Colonic mucosa (tissue), 4 donors: Measurements from ENCODE around the gene SLC22A12. TPM values are rescaled to one million over a fixed set of nuclear protein-coding genes. Genes with fewer than 3 reads are reported as not detected.
A peak's percentile ranks its signal among the peaks of the same experiment; 100 is the strongest.

ENCODE experiments used
- DNase-seq: peaks from one replicate; pipeline ENCODE4 v3.0.0-alpha.2; 2020
- H3K27ac ChIP-seq: fragments of 200-600 bp; one replicate; pipeline ENCODE4 v1.8.0; 2021
- H3K27me3 ChIP-seq: fragments of 200-600 bp; one replicate; pipeline ENCODE4 v1.8.0; 2021
- H3K36me3 ChIP-seq: fragments of 200-600 bp; one replicate; pipeline ENCODE4 v1.8.0; 2021
- H3K4me1 ChIP-seq: fragments of 200-600 bp; one replicate; pipeline ENCODE4 v1.8.0; 2021; ENCODE audit warnings: mild to moderate bottlenecking
- H3K4me3 ChIP-seq: fragments of 200-600 bp; one replicate; pipeline ENCODE4 v1.8.0; 2021
- H3K9ac ChIP-seq, 2 donors: one replicate each; pipeline ENCODE4 v1.7.0; 2013; ENCODE audit warnings: control low read depth in 2 of 2, low read depth in 2 of 2, low read length in 2 of 2
- H3K9me3 ChIP-seq: fragments of 200-600 bp; one replicate; pipeline ENCODE4 v1.8.0; 2021
- CTCF ChIP-seq: fragments of 200-600 bp; IDR thresholded peaks from one replicate; pipeline ENCODE4 v1.8.0; 2022; ENCODE audit warnings: antibody characterized with exemption, mild to moderate bottlenecking
- intact Hi-C: fragments of 100-400 bp; cut with DNase I; formaldehyde crosslinking; loops from one replicate; pipeline ENCODE4 v1.14.1; 2022
- total RNA-seq, 2 donors: library from RNA; stranded (reverse); fragmentation: NEBNext Ultra II Directional in 1 of 2; extraction: Animal tissue kit (Norgen Biotek cat#: 25700) in 1 of 2; gene quantifications; one replicate each; pipeline ENCODE4 v1.2.1, GENCODE V29; 2021
- donor health status: healthy.
- donor health status: DM: no; HTN: no; CAD: no.
- donor health status: DM: no; HTN: no; CAD: no.

Gene SLC22A12
- total RNA-seq, 2 donors from 2014 or later: not detected

DNA sequence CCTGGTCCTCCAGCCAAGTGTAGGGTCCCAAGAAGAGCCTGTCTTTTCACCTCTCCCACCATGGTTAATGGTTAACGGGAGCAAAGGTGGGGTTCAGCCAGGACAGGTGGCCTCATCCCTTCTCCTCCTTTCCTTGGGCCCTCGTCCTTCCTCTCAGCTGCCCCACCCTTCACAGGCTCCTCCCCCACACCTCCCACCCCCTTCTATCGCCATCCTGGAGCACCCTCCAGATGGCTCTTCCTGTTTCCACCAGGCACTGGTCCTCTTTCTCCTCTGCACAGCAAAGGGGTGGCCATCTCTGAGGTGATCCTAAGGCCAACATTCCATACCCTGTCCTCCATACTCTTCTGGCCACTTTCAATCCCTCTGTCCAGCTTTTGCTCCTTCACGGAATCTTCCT is 48.9 kb downstream of the SLC22A12 start:
- H3K36me3 ChIP-seq: no peaks in the 10 kb centered on the region
- H3K27ac ChIP-seq: no peak overlapping the region
- no peak for DNase-seq
- peaks cover 20% of the 10 kb centered on the region for H3K27me3 ChIP-seq
- no peak for TF ChIP-seq CTCF
- no peak overlapping the region for H3K9ac ChIP-seq
- intact Hi-C loops: no loop called here
- no peak overlapping the region for H3K4me3 ChIP-seq
- no peaks in the 10 kb centered on the region for H3K9me3 ChIP-seq
- peaks cover 4% of the 10 kb centered on the region for H3K4me1 ChIP-seq

GRCh38 chr11:64641596-64642417 is 50.8 kb downstream of the SLC22A12 start:
- H3K9me3 ChIP-seq: no peaks in the 10 kb centered on the region
- no peaks in the 10 kb centered on the region for H3K36me3 ChIP-seq
- H3K27ac ChIP-seq: no peak overlapping the region
- TF ChIP-seq CTCF: no peak
- intact Hi-C loops: no loop called here
- H3K9ac ChIP-seq: no peak overlapping the region
- DNase-seq: no peak
- H3K4me1 ChIP-seq: peaks cover 4% of the 10 kb centered on the region
- no peak overlapping the region for H3K4me3 ChIP-seq
- peaks cover 20% of the 10 kb centered on the region for H3K27me3 ChIP-seq

GRCh38 chr11:64642418-64642735 is 51.4 kb downstream of the SLC22A12 start:
- Histone ChIP-seq H3K27me3 (peaks cover 20% of the 10 kb centered on the region), H3K9ac (no peak overlapping the region), H3K36me3 (no peaks in the 10 kb centered on the region), H3K4me3 (no peak overlapping the region), H3K4me1 (peaks cover 4% of the 10 kb centered on the region), H3K9me3 (no peaks in the 10 kb centered on the region), H3K27ac (no peak overlapping the region)
- no peak for TF ChIP-seq CTCF
- intact Hi-C loops: no loop called here
- no peak for DNase-seq

DNA sequence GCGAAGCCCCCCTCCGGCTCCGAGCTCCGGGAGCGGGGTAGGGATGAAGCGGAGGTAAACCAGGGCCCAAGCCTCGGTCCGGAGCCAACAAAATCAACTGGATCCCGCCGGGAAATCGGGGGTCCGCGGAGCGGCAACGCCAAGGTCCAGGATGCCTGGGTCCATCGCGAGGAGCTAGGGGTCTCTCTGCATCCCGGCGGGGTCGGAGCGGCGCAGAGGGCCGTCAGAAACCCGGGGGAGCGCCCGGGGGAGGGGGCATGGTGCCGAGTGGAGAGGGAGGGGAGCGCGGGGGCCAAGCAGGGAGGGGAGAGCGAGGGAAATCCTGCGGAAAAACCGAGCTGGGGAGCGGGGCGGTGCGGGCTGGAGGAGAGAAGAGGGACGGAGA is 51.8 kb downstream of the SLC22A12 start:
- Histone ChIP-seq H3K4me3 (no peak overlapping the region), H3K9me3 (no peaks in the 10 kb centered on the region), H3K36me3 (no peaks in the 10 kb centered on the region), H3K27ac (no peak overlapping the region), H3K27me3 (peaks cover 20% of the 10 kb centered on the region), H3K4me1 (no peaks in the 10 kb centered on the region), H3K9ac (peak overlapping the region in 1 of 2 donors; percentile 24)
- intact Hi-C loops: no loop called here
- no peak for TF ChIP-seq CTCF
- DNase-seq: no peak

- Histone ChIP-seq H3K9ac (no peak overlapping the region), H3K36me3 (no peaks in the 10 kb centered on the region), H3K27me3 (peaks cover 18% of the 10 kb centered on the region), H3K9me3 (no peaks in the 10 kb centered on the region), H3K4me3 (no peak overlapping the region), H3K27ac (no peak overlapping the region), H3K4me1 (no peaks in the 10 kb centered on the region)
- intact Hi-C loops: no loop called here
- DNase-seq: no peak
- TF ChIP-seq CTCF: no peak
Observed at GRCh38 chr11:64643256-64643881, 52.3 kb downstream of the SLC22A12 start.
